Hematopoietic multipotent progenitor cell treated with erythropoietin and hydrocortisone succinate and interleukin-3 and kit ligand, for 15 days (in vitro differentiated cells): ENCODE data around the gene UTS2B.
"Not testable (repeated sequence)": the region's sequence is repeated elsewhere in the genome, so short reads cannot be mapped to it uniquely, and the experiment has no call there.

Source experiments
- DNase-seq: peaks from one replicate; pipeline ENCODE4 v3.0.0-alpha.2; 2015; ENCODE audit warnings: low spot score

UTS2B gene

DNA sequence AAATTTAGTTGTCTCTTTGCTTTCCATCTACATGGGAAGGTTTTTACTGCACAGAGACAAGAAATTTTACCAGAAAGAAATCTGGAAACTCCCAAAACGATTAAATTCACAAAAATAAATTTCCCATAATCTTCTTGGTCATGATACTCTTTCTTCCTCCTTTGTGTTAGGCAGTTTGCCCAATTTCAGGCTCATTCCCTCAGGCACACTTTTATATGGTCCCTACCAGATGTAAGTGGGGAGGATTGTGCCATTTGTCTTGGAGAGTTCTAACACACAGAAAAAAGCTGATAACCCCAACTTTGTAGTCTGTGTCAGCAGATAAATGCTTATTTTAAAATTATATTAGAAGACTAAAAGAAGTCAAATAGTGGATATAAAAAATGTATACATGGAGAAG, 50.2 kb downstream of the UTS2B start:
- no peak for DNase-seq

DNA sequence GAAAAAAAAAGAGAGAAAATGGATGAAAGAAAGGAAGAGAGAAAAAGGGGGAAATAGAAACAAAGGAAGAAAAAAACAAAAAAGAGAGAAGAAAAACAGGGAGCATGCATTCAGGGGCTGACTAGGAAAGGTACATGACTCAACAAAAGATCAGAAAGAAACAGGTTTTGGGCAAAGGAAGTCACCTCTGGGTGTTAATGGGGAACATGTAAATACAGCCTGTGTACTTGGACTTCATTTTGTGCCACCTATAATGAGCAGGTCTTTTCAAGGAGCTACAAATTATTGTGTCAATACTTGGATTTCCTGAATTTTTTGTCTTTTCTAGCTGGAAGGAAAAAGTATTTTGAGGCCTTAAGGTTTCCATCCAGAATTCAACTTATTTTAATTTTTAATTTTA, 54.6 kb downstream of the UTS2B start:
- no peak for DNase-seq

DNA sequence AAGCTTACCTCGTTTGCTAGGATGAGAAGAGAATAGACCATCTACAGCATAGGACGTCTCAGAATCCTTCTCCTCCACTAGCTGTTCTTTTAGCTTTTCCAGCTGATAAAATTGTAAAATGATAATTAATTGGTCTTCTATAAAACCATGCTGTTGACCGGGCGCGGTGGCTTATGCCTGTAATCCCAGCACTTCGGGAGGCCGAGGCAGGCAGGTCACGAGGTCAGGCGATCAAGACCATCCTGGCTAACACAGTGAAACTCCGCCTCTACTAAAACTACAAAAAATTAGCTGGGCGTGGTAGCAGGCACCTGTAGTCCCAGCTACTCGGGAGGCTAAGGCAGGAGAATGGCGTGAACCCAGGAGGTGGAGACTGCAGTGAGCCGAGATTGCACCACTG, 55.1 kb downstream of the UTS2B start:
- DNase-seq = not testable (repeated sequence)

DNA sequence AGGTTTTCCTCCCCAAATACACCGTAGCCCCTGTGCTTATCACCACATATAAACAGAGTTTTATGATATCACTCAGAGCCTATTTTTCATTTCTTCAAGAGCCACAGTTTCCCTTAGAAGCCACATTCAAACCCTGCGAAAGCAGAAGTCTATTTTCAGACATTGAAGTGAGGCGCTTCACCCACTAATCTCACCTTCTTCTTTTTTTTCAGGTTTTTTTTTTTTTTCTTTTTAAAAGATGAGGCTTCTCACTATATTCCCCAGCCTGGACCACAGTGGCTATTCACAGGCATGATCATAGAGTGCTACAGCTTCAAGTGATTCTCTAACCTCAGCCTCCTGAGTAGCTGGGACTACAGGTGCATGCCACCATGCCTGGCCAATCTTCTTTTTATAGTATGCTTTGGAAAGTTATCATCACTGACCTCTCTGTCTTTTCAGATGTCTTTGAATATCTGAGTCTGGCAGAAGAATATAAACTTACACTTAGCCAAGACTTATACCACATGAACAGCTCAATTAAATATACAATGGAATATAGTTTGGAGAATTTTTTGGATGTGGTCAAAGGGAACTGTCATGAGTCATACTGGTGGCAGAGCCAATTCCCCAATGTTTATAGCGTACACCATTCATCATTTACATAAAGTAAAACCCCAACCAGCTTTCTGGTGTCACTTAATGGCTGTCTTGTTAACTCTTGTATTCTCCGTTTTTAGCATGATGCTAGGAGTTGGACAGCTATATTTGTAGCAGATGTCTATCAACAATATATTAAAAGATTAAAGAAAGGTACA, 60.8 kb downstream of the UTS2B start:
- DNase-seq = no peak

DNA sequence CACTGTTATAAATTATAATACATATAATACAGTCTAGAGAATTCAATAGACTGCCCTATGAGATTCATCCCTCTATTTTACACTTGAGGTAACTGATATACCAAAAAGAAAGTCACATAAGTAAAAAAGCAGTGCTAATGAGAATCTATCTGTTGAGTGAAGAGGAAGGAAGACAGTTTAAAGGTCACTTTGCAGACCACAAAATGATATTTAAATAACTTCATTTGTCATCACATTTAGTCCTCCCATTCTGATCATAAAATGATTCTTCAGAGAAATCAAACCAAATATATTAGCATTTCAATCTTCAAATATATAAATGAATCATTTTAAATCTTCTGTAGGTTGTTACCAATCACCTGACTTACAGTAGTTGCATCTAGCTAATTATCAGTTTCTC, 61.6 kb downstream of the UTS2B start:
- DNase-seq = no peak

DNA sequence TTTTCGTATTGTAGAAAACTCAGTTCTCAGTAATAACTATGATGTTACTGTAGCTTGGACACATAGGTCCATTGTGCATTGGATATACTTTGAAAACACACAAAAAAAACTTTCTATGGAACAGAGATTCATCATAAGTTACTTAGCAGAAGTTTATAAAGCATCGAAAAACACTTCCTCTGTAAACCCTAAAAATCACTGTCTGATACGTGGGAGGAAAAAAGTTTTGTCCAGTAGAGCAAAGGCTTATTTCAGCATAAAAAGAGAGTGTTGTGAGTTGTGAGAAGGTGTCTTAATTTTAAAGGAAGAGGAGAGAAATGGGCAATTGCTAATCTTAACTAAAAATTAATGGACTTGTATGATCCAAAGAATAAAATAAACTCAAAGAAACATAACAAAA, 66.5 kb downstream of the UTS2B start:
- no peak for DNase-seq

DNA sequence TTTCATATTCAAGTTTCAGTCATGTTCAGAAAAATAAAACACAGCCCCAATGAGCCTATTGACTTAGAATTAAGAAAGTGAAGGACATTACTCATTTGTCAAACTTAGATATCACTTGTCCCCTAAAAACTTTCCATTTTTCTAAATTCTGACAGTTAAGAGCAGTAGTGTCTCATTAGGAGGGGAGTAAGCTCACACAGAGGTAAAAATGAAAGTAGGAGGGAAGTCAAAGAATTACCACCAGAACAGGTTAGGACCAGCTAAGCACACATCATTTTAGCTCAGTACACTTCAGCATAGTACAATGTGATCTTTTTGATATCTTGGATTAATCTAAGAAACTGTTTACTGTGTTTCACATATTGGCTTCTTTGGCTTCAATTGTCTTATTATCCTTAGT, 67.0 kb downstream of the UTS2B start:
- no peak for DNase-seq

DNA sequence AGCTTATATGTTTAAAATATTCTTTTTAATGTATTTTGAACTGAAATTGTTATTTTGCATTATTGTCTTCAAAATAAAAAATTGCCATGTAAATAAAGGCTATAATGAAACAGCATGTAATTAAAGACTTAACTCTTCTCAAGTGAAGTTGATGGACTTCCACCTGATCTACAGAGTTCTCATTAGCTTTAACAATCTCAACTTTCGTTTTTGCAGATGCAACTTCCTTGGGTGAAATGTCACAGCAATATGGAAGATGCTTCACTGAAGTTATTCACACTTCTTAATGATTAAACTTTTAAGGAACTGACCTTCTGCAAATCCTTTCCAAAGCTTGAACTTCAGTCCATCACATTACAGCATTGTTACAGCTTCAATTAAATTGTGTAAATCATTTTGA, 67.7 kb downstream of the UTS2B start:
- DNase-seq = no peak

GRCh38 chr3:191261304-191261638, 69.1 kb downstream of the UTS2B start:
- DNase-seq = no peak

DNA sequence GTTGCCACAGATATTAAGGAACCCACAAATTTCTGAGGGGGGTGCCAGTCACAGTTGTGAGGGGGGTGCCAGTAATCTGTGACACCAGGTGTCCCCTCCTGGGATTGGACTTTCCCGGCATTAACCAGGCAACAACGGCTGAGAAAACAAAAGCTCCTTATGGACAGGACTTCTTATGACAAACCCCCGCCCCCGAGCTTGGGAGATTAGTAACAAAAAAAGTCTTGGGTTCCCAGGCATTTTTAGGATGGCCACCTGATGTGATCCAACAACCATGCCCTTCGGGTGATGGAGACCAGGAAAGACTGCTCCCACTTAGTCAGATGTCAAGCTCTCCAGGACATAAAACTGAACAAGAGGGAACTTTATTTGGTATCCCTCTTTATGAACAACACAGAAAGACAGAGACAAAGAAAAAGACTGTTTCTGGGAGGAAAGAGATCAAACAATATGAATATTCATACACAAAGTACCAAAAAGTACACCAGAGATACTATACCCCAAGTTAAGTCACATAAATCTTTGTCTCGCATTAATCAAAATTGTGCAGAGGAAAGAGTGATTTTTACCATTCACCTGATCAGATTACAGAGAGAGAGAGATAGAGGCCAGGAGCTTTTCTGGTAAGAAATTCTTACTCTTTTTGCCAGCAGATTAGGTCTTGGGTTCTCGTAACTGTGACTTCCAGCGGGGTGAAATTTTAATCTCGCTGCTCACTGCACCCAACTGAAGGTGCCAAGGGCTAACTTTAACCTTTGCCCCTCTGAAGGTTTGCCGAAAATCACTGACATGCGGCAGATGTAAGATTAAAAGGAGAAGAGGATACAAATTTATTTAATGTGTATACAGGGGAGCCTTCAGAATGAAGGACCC, 69.7 kb downstream of the UTS2B start:
- DNase-seq = no peak

DNA sequence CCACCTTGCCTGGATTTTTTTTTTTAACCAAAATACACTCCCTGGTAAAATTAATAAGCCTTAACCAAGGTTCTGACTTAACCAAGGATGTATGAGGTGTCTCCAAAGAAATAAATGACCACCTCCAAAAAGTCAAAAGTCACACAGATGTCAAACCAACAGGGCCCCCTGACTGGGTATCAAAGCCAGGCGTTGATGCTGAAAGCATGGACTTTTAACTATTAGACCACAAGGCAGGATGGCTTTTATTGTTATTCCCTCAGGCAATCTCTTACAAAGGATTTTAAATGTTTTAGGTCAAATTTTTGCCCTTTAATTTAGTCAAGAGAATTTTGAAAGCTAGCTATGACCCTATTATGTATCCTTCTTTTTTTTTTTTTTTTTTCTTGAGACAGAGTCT, 70.8 kb downstream of the UTS2B start:
- no peak for DNase-seq

DNA sequence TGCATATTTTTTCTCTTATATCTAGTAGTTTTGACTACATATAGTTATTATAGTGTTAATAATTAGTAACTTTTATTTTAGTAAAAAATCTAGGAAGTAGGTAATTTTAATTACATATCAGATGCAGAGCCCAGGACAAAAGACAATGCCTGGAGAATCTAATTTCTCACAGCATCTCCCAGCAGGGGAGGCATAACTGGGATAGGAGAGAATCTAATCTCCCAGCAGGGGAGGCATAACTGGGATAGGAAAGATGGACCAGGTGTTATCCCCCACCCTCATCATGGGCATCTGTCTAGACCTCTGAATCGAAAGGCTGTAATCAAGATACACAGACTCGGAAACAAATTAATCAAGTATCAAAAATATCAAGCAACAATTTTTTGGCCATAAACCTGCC, 73.0 kb downstream of the UTS2B start:
- DNase-seq = no peak

- no peak for DNase-seq
These were observed 73.9 kb downstream of the UTS2B start for GRCh38 chr3:191256405-191256804.

DNA sequence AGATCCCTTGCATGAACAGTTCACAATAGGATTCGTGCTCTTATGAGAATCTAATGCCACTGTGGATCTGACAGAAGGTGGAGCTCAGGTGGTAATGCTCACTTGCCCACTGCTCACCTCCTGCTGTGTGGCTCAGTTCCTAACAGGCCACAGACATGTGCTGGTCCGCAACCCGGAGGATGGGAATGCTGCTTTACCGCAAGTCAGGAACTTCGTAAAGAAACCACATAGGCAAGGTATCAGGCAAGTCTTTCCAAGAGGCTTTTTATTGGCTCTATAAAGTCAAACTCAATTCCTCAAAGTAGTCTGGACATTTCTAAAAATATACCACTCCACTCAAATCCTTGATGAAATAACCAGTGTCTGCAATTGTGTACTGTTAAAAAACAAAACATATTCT, 75.2 kb downstream of the UTS2B start:
- no peak for DNase-seq

GRCh38 chr3:191254098-191254873, 76.0 kb downstream of the UTS2B start:
- DNase-seq = no peak

- DNase-seq = no peak
These were observed 77.1 kb downstream of the UTS2B start for GRCh38 chr3:191253089-191253799.

GRCh38 chr3:191246630-191247029, 83.7 kb downstream of the UTS2B start:
- DNase-seq = no peak

- DNase-seq = not testable (repeated sequence)
These were observed 84.3 kb downstream of the UTS2B start for GRCh38 chr3:191246034-191246433.

DNA sequence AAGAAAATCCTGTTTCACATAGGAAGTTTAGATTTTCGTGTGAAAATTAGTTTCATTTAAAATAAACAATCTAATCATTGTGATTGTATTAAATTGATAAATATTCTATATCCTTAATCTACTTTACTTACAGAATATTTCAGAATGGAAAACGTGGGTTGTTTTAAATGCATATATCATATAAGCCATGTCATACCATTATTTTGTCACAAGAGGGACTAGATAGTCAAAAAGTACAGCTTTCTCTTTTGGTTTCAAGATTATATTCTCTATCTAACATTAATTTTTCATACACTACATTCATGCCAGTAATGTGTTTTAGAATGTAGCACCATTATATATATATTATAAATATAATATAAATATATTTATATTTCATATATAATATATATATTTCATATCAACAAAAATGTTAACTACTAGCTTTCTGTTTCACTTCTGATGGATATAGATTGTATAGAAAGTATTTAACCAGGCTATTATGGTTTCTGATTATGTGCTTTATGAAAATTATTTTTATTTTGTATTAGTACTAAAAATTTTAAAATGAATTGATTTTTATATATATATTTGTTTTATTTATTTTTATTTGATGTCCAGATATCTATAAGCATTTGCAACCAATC, 86.0 kb downstream of the UTS2B start:
- no peak for DNase-seq

DNA sequence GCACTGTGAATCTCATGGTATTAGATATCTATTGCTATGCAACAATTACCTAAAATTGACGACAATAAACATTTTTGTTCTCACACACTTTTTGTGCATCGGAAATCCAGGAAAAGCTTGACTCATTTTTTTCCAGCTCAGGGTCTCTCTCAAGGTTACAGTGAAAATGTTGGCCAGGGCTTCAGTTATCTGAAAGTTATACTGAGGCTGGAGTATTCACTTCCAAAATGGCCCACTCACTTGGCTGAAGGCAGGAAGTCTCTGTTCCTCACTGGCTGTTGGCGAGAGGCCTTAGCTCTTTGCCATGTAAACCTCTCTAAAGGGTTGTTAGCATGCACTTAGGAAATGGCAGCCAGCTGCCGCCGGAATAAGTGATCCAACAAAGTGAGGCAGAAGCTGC, 89.8 kb downstream of the UTS2B start:
- no peak for DNase-seq

DNA sequence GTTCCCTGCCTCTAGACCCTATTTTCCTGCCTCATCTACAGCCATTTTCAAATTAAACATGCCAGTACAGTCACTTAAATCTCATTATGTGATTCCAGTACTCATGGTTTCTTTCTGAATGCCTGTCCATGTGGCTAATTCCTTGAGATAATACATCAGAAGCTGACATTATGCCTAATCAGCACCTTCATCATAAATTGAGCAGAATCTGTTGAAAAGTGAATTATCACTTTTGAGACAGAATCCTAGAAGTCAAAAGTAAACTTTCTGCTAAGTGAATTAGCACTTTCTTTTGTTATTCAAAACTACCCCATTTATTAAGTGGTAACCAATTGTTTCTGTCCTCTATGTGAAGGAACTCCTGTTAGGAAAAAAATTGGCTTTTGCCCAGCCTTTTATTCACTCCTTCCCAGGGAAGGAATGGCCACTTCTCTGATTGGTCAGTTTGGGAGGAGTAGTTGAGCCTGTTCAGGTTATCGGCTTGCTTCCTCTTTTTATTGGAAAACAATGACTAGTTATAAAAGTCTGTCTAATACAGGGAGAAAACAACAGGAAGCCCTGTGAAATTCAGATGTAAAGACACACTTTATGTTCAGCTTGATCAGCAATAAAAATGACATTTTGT, 90.8 kb downstream of the UTS2B start:
- DNase-seq = no peak
